ENCODE measurements around the gene AGAP1.

Gene AGAP1

GRCh38 chr2:235555371-235555770 lies 61.5 kb downstream of the AGAP1 start:
- Histone ChIP-seq H3K4me3 (ENCODE audit: low read length) (no peak overlapping the region), H3K27me3 (ENCODE audit: control insufficient read depth, insufficient read depth, low read length) (no peaks in the 10 kb centered on the region), H3K9me3 (replicated peaks; ENCODE audit: low read length) (no peaks in the 10 kb centered on the region), H3K36me3 (ENCODE audit: insufficient read depth, low read length) (no peaks in the 10 kb centered on the region), H3K9ac (ENCODE audit: low read depth, low read length) (no peak overlapping the region), H3K4me2 (ENCODE audit: low read length) (no peak overlapping the region), H3K4me1 (ENCODE audit: control insufficient read depth, insufficient read depth, low read length) (no peaks in the 10 kb centered on the region)

GRCh38 chr2:235556086-235556485 lies 62.2 kb downstream of the AGAP1 start:
- Histone ChIP-seq H3K9ac (ENCODE audit: low read depth, low read length) (no peak overlapping the region), H3K4me1 (ENCODE audit: control insufficient read depth, insufficient read depth, low read length) (no peaks in the 10 kb centered on the region), H3K27me3 (ENCODE audit: control insufficient read depth, insufficient read depth, low read length) (no peaks in the 10 kb centered on the region), H3K4me2 (ENCODE audit: low read length) (no peak overlapping the region), H3K9me3 (replicated peaks; ENCODE audit: low read length) (no peaks in the 10 kb centered on the region), H3K36me3 (ENCODE audit: insufficient read depth, low read length) (no peaks in the 10 kb centered on the region), H3K4me3 (ENCODE audit: low read length) (no peak overlapping the region)

- Histone ChIP-seq H3K36me3 (ENCODE audit: insufficient read depth, low read length) (no peaks in the 10 kb centered on the region), H3K27me3 (ENCODE audit: control insufficient read depth, insufficient read depth, low read length) (no peaks in the 10 kb centered on the region), H3K9me3 (replicated peaks; ENCODE audit: low read length) (no peaks in the 10 kb centered on the region), H3K4me2 (ENCODE audit: low read length) (no peak overlapping the region), H3K4me3 (ENCODE audit: low read length) (no peak overlapping the region), H3K9ac (ENCODE audit: low read depth, low read length) (no peak overlapping the region), H3K4me1 (ENCODE audit: control insufficient read depth, insufficient read depth, low read length) (no peaks in the 10 kb centered on the region)
Measured at GRCh38 chr2:235556901-235557300, 63.1 kb downstream of the AGAP1 start.

GRCh38 chr2:235557903-235558302 lies 64.1 kb downstream of the AGAP1 start:
- H3K9ac ChIP-seq (ENCODE audit: low read depth, low read length): no peak overlapping the region
- no peak overlapping the region for H3K4me2 ChIP-seq (ENCODE audit: low read length)
- H3K4me1 ChIP-seq (ENCODE audit: control insufficient read depth, insufficient read depth, low read length): no peaks in the 10 kb centered on the region
- no peaks in the 10 kb centered on the region for H3K9me3 ChIP-seq (replicated peaks; ENCODE audit: low read length)
- H3K36me3 ChIP-seq (ENCODE audit: insufficient read depth, low read length): no peaks in the 10 kb centered on the region
- no peak overlapping the region for H3K4me3 ChIP-seq (ENCODE audit: low read length)
- H3K27me3 ChIP-seq (ENCODE audit: control insufficient read depth, insufficient read depth, low read length): no peaks in the 10 kb centered on the region

- no peaks in the 10 kb centered on the region for H3K27me3 ChIP-seq (ENCODE audit: control insufficient read depth, insufficient read depth, low read length)
- H3K9ac ChIP-seq (ENCODE audit: low read depth, low read length): no peak overlapping the region
- no peaks in the 10 kb centered on the region for H3K36me3 ChIP-seq (ENCODE audit: insufficient read depth, low read length)
- no peak overlapping the region for H3K4me2 ChIP-seq (ENCODE audit: low read length)
- H3K4me3 ChIP-seq (ENCODE audit: low read length): no peak overlapping the region
- H3K9me3 ChIP-seq (replicated peaks; ENCODE audit: low read length): no peaks in the 10 kb centered on the region
- H3K4me1 ChIP-seq (ENCODE audit: control insufficient read depth, insufficient read depth, low read length): peaks cover 2% of the 10 kb centered on the region
Measured at GRCh38 chr2:235558572-235558971, 64.7 kb downstream of the AGAP1 start.

- Histone ChIP-seq H3K4me3 (ENCODE audit: low read length) (no peak overlapping the region), H3K4me1 (ENCODE audit: control insufficient read depth, insufficient read depth, low read length) (peaks cover 4% of the 10 kb centered on the region), H3K36me3 (ENCODE audit: insufficient read depth, low read length) (no peaks in the 10 kb centered on the region), H3K27me3 (ENCODE audit: control insufficient read depth, insufficient read depth, low read length) (no peaks in the 10 kb centered on the region), H3K9me3 (replicated peaks; ENCODE audit: low read length) (no peaks in the 10 kb centered on the region), H3K4me2 (ENCODE audit: low read length) (no peak overlapping the region), H3K9ac (ENCODE audit: low read depth, low read length) (no peak overlapping the region)
Measured at GRCh38 chr2:235560345-235560744, 66.5 kb downstream of the AGAP1 start.

GRCh38 chr2:235561450-235561849 lies 67.6 kb downstream of the AGAP1 start:
- no peak overlapping the region for H3K4me2 ChIP-seq (ENCODE audit: low read length)
- no peak overlapping the region for H3K4me3 ChIP-seq (ENCODE audit: low read length)
- H3K4me1 ChIP-seq (ENCODE audit: control insufficient read depth, insufficient read depth, low read length): peaks cover 4% of the 10 kb centered on the region
- no peak overlapping the region for H3K9ac ChIP-seq (ENCODE audit: low read depth, low read length)
- H3K36me3 ChIP-seq (ENCODE audit: insufficient read depth, low read length): no peaks in the 10 kb centered on the region
- no peaks in the 10 kb centered on the region for H3K9me3 ChIP-seq (replicated peaks; ENCODE audit: low read length)
- H3K27me3 ChIP-seq (ENCODE audit: control insufficient read depth, insufficient read depth, low read length): no peaks in the 10 kb centered on the region

GRCh38 chr2:235562065-235562747 lies 68.4 kb downstream of the AGAP1 start:
- no peak overlapping the region for H3K9ac ChIP-seq (ENCODE audit: low read depth, low read length)
- peaks cover 4% of the 10 kb centered on the region for H3K4me1 ChIP-seq (ENCODE audit: control insufficient read depth, insufficient read depth, low read length)
- H3K27me3 ChIP-seq (ENCODE audit: control insufficient read depth, insufficient read depth, low read length): no peaks in the 10 kb centered on the region
- H3K4me2 ChIP-seq (ENCODE audit: low read length): no peak overlapping the region
- no peak overlapping the region for H3K4me3 ChIP-seq (ENCODE audit: low read length)
- no peaks in the 10 kb centered on the region for H3K9me3 ChIP-seq (replicated peaks; ENCODE audit: low read length)
- H3K36me3 ChIP-seq (ENCODE audit: insufficient read depth, low read length): no peaks in the 10 kb centered on the region

GRCh38 chr2:235563056-235563910 lies 69.4 kb downstream of the AGAP1 start:
- Histone ChIP-seq H3K36me3 (ENCODE audit: insufficient read depth, low read length) (peaks cover 3% of the 10 kb centered on the region), H3K4me2 (ENCODE audit: low read length) (no peak overlapping the region), H3K4me1 (ENCODE audit: control insufficient read depth, insufficient read depth, low read length) (peaks cover 4% of the 10 kb centered on the region), H3K4me3 (ENCODE audit: low read length) (no peak overlapping the region), H3K9me3 (replicated peaks; ENCODE audit: low read length) (no peaks in the 10 kb centered on the region), H3K27me3 (ENCODE audit: control insufficient read depth, insufficient read depth, low read length) (no peaks in the 10 kb centered on the region), H3K9ac (ENCODE audit: low read depth, low read length) (no peak overlapping the region)

- no peaks in the 10 kb centered on the region for H3K27me3 ChIP-seq (ENCODE audit: control insufficient read depth, insufficient read depth, low read length)
- peaks cover 4% of the 10 kb centered on the region for H3K4me1 ChIP-seq (ENCODE audit: control insufficient read depth, insufficient read depth, low read length)
- no peak overlapping the region for H3K4me2 ChIP-seq (ENCODE audit: low read length)
- no peak overlapping the region for H3K4me3 ChIP-seq (ENCODE audit: low read length)
- no peak overlapping the region for H3K9ac ChIP-seq (ENCODE audit: low read depth, low read length)
- H3K9me3 ChIP-seq (replicated peaks; ENCODE audit: low read length): peaks cover 3% of the 10 kb centered on the region
- H3K36me3 ChIP-seq (ENCODE audit: insufficient read depth, low read length): peaks cover 6% of the 10 kb centered on the region
Measured at GRCh38 chr2:235564066-235564465, 70.2 kb downstream of the AGAP1 start.

- no peak overlapping the region for H3K9ac ChIP-seq (ENCODE audit: low read depth, low read length)
- peaks cover 3% of the 10 kb centered on the region for H3K9me3 ChIP-seq (replicated peaks; ENCODE audit: low read length)
- H3K4me2 ChIP-seq (ENCODE audit: low read length): no peak overlapping the region
- peaks cover 4% of the 10 kb centered on the region for H3K4me1 ChIP-seq (ENCODE audit: control insufficient read depth, insufficient read depth, low read length)
- no peak overlapping the region for H3K4me3 ChIP-seq (ENCODE audit: low read length)
- H3K27me3 ChIP-seq (ENCODE audit: control insufficient read depth, insufficient read depth, low read length): no peaks in the 10 kb centered on the region
- peaks cover 6% of the 10 kb centered on the region for H3K36me3 ChIP-seq (ENCODE audit: insufficient read depth, low read length)
Measured at GRCh38 chr2:235564884-235565530, 71.2 kb downstream of the AGAP1 start.
